Measurements from ENCODE around the gene TLR10.

GRCh38 chr4:38818441-38818976, 35.7 kb upstream of the TLR10 start:
- TF ChIP-seq, protein P1, sequence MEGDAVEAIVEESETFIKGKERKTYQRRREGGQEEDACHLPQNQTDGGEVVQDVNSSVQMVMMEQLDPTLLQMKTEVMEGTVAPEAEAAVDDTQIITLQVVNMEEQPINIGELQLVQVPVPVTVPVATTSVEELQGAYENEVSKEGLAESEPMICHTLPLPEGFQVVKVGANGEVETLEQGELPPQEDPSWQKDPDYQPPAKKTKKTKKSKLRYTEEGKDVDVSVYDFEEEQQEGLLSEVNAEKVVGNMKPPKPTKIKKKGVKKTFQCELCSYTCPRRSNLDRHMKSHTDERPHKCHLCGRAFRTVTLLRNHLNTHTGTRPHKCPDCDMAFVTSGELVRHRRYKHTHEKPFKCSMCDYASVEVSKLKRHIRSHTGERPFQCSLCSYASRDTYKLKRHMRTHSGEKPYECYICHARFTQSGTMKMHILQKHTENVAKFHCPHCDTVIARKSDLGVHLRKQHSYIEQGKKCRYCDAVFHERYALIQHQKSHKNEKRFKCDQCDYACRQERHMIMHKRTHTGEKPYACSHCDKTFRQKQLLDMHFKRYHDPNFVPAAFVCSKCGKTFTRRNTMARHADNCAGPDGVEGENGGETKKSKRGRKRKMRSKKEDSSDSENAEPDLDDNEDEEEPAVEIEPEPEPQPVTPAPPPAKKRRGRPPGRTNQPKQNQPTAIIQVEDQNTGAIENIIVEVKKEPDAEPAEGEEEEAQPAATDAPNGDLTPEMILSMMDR (conservative IDR thresholded peaks at IDR 0.05 in 1 of 2, IDR thresholded peaks at IDR 0.05 in 1 of 2; ENCODE audit: extremely low read depth in 1 of 2, insufficient read depth in 1 of 2, low read depth in 1 of 2, low read length in 2 of 2) = no peak
- no peak for TF ChIP-seq EZH2 (IDR thresholded peaks at IDR 0.05; ENCODE audit: borderline replicate concordance, low read length)

Data from mammary epithelial cell (primary cell).